ENCODE results near the gene TCERG1L.

The TCERG1L gene

DNA sequence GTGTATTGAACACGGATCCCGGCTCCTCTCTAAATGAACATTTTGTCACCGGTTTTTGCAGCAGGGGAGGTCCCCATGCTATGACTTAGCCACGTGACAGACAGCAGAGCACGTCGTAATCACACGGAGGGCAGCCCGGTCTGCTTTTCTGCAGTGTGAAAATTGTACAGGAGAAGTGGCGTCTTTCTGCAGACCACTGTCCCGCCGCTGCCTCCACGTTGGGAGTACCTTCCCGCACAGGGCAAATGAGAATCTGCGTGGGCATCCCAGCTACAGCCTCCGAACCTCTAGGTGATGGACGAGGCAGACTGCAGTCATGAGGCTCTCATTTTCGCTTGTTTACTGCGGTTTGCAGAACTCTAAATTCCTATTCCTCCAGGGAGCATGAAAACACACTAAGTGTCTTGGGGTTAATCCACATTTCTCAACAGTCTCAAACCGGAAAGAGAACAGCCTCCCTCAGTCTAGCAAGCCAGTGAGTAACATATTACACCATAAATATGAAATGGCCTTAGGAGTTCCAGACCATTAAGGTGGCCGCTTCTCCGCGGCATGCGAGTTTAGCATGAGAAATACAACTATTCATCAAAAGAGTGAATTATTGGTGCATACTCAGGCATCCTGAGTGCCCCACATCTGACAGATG lies 89.8 kb downstream of the TCERG1L start:
- no peak for DNase-seq

DNA sequence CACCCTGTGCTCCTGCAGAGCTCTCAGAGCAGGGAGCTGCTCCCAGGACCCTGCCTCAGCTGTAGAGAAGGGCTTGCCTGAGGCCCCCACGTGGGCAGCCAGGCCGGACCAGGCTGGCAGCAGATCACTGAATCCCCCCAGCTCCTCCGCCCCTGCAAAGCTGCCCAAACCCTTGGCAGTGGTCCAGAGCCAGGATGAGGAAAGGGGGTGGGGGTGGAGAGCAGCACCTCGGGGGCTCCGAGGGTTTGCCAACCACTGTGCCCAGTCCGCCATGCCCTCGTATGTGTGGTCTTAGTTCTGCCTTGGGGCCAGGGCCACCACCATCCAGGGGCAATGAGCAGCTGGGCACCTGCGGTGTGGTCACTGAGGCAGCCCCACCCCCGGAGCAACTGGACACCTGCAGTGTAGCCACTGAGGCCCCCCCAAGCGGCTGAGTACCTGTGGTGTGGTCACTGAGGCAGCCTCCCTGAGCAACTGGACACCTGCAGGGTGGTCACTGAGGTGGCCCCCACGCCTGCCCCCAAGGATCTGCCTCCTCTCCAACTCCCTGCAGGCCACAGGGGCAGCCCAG lies 90.8 kb downstream of the TCERG1L start:
- DNase-seq = no peak

DNA sequence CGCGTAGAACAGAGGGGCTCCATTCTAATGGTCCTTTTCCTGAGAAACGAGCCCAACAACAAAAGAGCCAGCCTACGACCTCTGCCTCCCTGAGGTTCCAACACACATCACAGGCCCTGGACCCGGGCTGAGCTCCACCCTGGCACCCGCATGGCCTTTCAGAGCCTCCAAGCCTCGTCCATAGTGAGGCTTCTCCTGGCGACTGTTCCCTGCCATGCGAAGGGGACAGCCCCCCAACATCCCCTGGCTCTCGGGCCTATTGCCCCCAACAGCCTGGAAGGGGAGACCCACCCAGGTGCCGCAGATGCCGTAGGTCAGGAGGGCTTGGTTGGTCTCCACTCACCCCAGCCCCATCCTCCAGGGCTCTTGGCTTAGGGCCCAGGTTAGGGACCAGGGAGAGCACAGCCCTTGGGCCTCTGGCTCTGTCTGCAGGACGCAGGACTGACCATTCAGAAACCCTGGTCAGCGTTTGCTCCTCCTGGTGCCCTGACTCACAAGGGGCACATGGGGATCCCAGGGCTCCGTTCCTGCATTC lies 91.5 kb downstream of the TCERG1L start:
- DNase-seq = no peak

- no peak for DNase-seq
Observed at GRCh38 chr10:131219584-131219886, 92.0 kb downstream of the TCERG1L start.

- no peak for DNase-seq
Observed at GRCh38 chr10:131218811-131219583, 92.5 kb downstream of the TCERG1L start.

DNA sequence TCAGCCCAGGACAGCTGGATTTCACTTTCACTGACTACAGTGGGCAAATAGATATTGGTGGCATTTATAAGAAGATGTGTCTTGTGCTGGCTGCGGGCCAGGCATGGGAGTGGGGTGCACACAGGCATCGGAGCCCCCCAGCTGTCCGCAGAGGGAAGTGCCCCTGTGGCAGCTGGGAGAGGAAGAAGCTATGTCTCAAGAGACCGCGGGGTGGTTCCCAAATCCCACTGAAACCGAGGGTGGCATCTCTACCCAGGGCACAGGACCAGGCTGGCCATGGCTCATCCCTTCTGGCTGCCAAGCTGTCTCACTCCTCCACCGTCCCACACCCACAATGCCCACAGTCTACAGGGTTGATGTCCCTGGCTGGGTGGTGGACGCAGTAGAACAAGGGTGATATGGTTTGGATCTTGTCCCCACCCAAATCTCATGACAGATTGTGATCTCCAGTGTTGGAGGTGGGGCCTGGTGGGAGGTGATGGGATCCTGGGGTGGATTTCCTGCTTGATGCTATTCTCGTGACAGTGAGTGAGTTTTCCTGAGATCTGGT lies 94.8 kb downstream of the TCERG1L start:
- no peak for DNase-seq

- no peak for DNase-seq
Observed at GRCh38 chr10:131215776-131216175, 95.7 kb downstream of the TCERG1L start.

GRCh38 chr10:131214521-131215244 lies 96.8 kb downstream of the TCERG1L start:
- DNase-seq = no peak

DNA sequence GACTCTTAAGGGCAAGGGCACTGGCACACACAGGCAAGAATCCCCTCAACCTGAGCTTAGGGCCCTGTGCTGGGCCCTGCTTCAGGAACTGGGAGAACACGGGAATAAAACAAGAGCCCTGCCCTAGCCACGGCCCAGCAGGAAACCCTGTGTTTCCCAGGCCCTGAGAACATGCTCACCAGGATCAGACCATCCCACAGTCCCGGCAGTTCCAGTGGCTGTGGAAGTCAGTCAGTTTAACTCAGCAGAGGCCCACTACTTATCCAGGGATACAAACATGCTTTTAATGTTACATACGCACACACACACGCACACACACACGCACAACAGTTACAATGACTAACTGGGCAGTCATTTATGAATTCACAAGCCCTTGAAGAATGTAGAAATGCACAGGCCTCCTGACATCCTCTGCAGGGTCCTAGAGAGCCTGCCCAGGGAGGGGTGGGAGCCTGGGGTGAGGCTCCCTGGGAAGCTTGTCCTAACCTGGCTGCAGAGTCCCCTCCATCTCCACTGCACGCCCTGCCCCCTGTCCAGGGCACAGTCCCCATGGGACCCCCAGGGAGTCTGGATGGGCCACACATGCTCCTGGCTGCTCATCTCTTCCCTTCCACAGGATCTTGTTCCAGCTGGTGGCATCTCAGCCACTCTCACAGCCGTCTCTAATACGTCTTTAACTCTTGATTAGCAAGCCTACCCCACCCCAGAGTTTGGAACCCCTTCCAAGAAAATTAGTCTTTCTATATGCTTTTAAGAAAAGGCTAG lies 97.6 kb downstream of the TCERG1L start:
- DNase-seq = no peak

DNA sequence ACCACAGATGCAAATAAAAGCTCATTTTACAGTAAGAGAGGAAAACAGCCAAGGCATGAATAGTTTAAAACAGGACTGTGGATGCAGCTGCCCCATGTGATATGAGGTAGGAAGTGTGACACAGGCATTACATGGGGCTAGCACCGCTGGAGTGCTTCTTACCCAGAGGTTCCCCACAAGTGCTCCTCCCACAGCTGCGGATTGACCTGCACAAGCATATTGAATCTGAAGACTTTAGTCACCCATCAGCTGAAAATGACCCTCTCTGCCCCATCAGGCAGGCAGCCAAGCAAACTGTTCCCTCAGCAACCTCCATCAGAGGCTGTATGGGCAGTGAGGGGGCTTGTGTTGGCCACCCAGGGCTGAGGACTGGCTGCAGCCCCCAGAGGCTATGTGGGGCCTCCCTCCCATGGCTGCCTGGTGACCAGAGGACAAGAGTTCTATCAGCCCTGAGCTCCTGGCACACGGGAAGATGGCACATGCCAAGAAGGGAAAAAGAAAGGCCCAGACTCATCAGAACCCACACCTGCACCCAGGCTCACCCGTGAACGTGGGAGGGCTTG lies 98.7 kb downstream of the TCERG1L start:
- no peak for DNase-seq

DNA sequence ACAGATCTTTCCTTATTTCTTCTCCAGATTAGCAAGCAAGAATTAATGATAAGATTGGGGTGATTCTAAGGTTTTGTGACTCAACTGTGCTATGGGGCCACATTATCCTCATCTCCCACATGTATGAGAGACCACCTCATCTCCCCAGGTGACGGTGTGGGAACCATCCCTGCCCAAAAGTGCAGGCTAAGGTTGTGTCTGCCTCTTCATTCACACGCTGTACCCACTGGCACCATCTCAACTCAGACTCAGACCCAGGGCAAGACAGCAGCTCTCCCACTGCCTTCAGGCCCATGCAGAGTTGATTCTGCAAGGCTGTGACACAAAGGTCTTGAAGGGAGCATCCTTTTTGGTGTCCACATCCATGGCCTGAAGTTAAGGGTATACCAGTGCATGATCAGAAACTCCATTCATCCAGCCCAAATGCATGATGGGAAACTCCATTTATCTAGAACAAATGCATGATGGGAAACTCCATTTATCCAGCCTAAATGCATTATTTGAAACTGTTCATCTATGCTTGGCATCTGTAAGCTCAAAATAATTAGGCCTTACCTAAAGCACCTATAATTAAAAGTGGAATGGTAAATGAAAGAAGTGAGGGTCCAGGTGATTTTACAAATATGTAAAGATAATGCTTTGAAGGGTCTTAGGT lies 99.4 kb downstream of the TCERG1L start:
- DNase-seq = no peak

DNA sequence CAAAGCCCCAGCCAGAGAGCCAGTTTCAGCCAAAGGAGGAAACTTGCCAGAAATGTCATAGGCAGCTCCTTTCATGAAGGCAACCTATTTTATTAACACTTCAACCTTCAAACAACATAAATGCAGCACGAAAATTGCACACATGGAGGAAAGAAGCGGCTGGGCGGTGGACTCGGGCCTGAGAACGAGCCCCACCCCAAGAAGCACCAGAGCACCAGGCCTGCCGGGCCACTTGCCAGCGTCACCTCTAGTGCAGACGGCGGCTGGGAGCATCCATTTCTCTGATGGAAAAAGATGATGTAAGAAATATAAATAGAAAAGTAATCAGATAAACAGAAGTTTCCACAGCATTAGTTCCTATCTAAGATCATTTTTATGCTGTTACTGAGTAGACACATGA lies 100.0 kb downstream of the TCERG1L start:
- DNase-seq = no peak

- DNase-seq = no peak
Observed at GRCh38 chr10:131211146-131211545, 100.4 kb downstream of the TCERG1L start.

DNA sequence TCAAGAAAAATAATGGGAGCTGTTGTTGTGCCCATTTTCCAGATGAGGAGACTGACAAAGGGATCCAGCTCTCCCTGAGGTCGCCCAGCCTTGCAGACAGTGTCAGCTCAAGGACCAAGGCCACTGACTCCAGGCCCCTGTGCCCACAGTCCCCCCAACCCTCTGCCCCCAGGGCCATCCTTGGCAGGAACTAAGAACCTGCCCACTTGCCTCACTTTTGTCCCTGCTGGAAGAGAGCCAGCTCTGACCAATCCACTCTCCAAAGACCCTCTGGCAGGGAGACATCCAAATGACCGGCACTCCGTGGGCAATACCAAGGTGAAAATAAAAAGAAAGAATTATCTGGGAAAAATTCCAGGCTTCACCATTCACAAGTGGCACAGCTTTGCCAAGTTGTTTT lies 101.3 kb downstream of the TCERG1L start:
- DNase-seq = no peak

- DNase-seq = no peak
Observed at GRCh38 chr10:131207584-131208532, 103.7 kb downstream of the TCERG1L start.

GRCh38 chr10:131207176-131207575 lies 104.3 kb downstream of the TCERG1L start:
- DNase-seq = no peak

GRCh38 chr10:131206111-131206995 lies 105.2 kb downstream of the TCERG1L start:
- DNase-seq = no peak

DNA sequence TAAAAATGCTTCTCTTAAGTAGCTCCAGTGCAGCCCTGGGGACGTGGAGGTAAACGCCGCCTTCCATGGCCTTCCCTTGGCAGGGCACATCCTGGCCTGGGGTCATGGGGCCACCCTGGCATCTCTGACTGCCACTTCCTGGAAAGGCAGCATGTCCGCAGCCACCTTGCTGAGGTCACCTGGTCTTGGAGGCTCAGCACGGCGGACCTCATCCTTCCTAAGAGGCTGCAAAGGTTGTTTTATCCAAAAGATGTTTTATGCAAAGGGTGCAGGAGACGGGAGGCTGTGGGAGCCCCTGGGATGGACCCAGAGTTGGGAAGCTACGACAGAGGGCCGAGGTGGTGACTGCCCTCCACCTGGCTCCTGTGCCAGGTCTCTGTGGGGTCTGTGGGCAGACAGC lies 106.0 kb downstream of the TCERG1L start:
- DNase-seq = no peak

Data from CD4-positive, alpha-beta T cell treated with Interleukin-4 for 4 hours (primary cell).